NB4 (cell line): ENCODE results near the gene ATP5MG.

Experiments
- DNase-seq: peaks from one replicate; pipeline ENCODE4 v3.0.0; 2010; ENCODE audit warnings: low read depth
- H3K4me3 ChIP-seq: one replicate; pipeline ENCODE4 v1.5.1; 2011; ENCODE audit warnings: mild to moderate bottlenecking, low read depth, low read length, moderate library complexity
- CTCF ChIP-seq: IDR thresholded peaks from one replicate; pipeline ENCODE4 v1.5.1; 2012; ENCODE audit warnings: low read depth, low read length
- MYC ChIP-seq: IDR thresholded peaks from 2 replicates; pipeline ENCODE4 v1.6.1; 2011; ENCODE audit warnings: low read depth, low read length
- POLR2A ChIP-seq: IDR thresholded peaks from 2 replicates; pipeline ENCODE4 v1.6.1; 2011; ENCODE audit warnings: mild to moderate bottlenecking; ENCODE audit not compliant: insufficient read length; ENCODE audit errors: extremely low read depth
- TF ChIP-seq, protein P1 (sequence below): IDR thresholded peaks from 2 replicates; pipeline ENCODE4 v1.6.1; 2011; ENCODE audit warnings: low read depth, low read length

The ATP5MG gene

GRCh38 chr11:118379497-118379896 lies 21.9 kb upstream of the ATP5MG start:
- H3K4me3 ChIP-seq = no peak overlapping the region
- DNase-seq = no peak
- no peak for TF ChIP-seq CTCF
- no peak for TF ChIP-seq POLR2A
- TF ChIP-seq, protein P1, sequence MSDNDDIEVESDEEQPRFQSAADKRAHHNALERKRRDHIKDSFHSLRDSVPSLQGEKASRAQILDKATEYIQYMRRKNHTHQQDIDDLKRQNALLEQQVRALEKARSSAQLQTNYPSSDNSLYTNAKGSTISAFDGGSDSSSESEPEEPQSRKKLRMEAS = no peak
- TF ChIP-seq MYC = no peak

GRCh38 chr11:118380571-118380970 lies 20.8 kb upstream of the ATP5MG start:
- TF ChIP-seq CTCF (no peak), POLR2A (no peak), MYC (no peak)
- TF ChIP-seq, protein P1 = no peak
- H3K4me3 ChIP-seq = no peak overlapping the region
- DNase-seq = no peak

- TF ChIP-seq, protein P1 = no peak
- TF ChIP-seq MYC (no peak), CTCF (no peak), POLR2A (no peak)
- H3K4me3 ChIP-seq = no peak overlapping the region
- no peak for DNase-seq
Measured at GRCh38 chr11:118382954-118383353, 18.5 kb upstream of the ATP5MG start.

GRCh38 chr11:118383657-118384056 lies 17.7 kb upstream of the ATP5MG start:
- no peak overlapping the region for H3K4me3 ChIP-seq
- TF ChIP-seq MYC (no peak), CTCF (no peak), POLR2A (no peak)
- TF ChIP-seq, protein P1 = no peak
- DNase-seq = no peak

GRCh38 chr11:118396097-118396501 lies 5.3 kb upstream of the ATP5MG start:
- H3K4me3 ChIP-seq = no peak overlapping the region
- no peak for TF ChIP-seq POLR2A
- TF ChIP-seq, protein P1 = no peak
- no peak for TF ChIP-seq CTCF
- TF ChIP-seq MYC = no peak
- no peak for DNase-seq

DNA sequence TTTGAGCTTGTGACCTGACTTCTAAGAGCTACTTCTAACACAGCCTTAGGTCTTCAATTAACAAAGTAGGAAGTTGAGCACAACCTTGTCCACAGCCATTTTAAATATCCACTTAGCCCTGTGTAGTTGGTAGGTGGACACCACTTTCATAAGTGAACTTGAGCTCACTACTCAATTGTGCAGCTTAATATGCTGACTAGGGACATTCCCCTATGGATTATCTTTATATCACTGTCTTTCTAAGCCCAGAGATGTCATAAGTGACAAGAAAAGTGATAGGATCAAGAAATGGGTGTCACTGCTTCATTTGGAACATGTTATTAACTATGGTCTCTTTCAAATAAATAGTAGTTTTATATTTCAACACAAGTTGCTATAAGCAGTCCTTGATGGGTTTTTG lies 4.0 kb upstream of the ATP5MG start:
- no peak overlapping the region for H3K4me3 ChIP-seq
- no peak for DNase-seq
- TF ChIP-seq CTCF (no peak), POLR2A (no peak), MYC (no peak)
- TF ChIP-seq, protein P1 = no peak
